GM21717 (cell line): Measurements from ENCODE around the gene KMO.

Experiments
- ATAC-seq: cut with Tn5 transposase; IDR thresholded peaks from one replicate; pipeline ENCODE4 v1.9.1; 2021; ENCODE audit warnings: mild to moderate bottlenecking, moderate library complexity; ENCODE audit not compliant: unreplicated experiment

KMO gene

DNA sequence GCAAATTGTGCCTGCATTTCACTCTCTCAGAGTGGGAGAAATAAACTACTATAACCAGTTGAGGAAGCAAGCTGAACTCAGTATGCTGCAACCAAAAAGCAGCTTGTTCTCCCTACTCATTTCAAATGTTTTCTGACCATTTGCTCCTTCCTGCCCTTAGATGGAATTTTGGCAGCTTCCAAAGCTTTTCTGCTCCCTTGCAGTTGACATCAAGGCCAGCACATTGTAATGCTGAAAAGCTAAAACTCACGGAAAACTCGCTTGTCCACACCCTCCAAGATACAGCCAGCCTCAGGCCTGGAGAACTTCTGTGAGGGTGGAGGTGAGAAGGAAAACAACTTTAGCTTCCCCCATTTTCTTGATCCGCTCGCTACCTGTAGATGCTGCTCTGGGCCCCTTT, 113.0 kb downstream of the KMO start:
- ATAC-seq, result no peak
